ENCODE data around the gene PLCD3.
"Not testable (repeated sequence)": the region's sequence is repeated elsewhere in the genome, so short reads cannot be mapped to it uniquely, and the experiment has no call there.

Gene PLCD3

GRCh38 chr17:45132572-45133463 is 503 bp upstream of the PLCD3 start:
- no peak for DNase-seq

DNA sequence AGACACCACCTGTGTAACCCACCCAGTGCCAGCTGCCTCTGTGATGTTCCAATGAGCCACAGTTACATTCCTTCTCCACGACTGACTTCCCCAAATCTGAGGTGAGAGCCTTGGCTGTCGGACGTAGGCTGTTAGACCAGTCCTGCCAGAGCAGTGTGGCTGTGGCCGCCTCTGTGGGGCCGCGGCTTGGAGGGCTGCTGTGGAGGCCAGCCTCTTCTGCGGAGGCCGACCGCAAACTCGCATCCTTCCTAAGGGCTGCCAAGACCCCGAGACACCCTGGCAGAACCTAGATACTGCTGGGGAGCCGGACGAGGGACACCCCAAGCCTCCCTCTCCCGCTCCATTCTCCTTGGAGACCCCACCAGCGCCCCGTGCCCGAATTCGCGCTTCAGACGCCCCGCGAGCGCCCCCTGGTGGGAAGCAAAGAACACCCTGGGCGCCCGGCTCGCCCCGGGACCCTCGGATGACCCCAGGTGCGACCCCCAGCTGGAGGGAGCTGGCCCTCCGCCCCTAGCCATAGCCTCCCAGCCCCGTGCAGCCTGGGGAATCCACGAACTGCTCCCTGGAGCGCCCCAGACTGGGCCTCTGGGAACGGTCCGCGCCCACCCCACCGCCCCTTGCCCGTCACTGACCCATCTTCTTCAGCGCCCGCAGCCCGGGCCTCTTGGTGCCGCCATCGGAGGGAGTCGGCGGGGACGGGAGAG is 547 bp downstream of the PLCD3 start:
- no peak for DNase-seq

GRCh38 chr17:45130681-45131615 is 1.4 kb downstream of the PLCD3 start:
- no peak for DNase-seq

- DNase-seq = no peak
Observed at GRCh38 chr17:45129940-45130680, 2.2 kb downstream of the PLCD3 start.

GRCh38 chr17:45129426-45129939 is 2.8 kb downstream of the PLCD3 start:
- DNase-seq = no peak

DNA sequence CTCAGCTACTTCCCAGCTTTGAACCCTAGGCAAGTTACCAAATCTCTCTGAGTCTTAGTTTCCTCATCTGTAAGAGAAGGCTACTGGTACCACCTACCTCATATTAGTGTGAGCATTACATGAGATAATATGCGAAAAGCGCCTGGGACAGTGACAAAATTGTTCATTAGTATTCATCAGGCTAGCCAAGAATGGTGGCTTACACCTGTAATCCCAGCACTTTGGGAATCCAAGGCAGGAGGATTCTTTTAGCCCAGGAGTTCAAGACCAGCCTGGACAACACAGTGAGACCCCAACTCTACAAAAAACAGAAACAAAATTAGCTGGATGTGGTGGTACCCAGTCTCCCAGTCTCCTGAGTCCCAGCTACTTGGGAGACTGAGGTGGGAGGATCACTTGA is 3.3 kb downstream of the PLCD3 start:
- DNase-seq = no peak

DNA sequence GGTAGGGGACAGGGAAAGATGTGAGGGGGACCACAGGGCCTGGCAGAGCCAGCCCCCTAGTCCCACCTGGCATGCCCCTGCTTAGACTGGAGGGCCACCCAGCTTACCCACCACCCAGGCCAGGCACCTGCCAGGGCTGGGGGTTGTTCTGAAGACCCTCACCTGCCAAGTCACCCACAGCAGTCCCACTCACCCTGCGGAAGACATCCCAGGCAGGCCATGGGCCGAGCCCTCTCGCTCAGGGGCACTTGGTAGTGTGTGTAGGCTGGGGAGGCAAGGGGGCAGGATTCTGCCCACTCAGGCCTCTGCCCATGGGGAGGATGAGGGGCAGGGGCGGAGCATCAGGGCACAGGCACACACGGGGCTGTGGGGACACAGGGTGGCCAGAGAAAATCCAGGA is 4.0 kb downstream of the PLCD3 start:
- no peak for DNase-seq

- DNase-seq = no peak
Observed at GRCh38 chr17:45127548-45128300, 4.6 kb downstream of the PLCD3 start.

- DNase-seq = no peak
Observed at GRCh38 chr17:45127207-45127547, 5.1 kb downstream of the PLCD3 start.

GRCh38 chr17:45125509-45125908 is 6.8 kb downstream of the PLCD3 start:
- DNase-seq = no peak

GRCh38 chr17:45124797-45125122 is 7.6 kb downstream of the PLCD3 start:
- DNase-seq = not testable (repeated sequence)

DNA sequence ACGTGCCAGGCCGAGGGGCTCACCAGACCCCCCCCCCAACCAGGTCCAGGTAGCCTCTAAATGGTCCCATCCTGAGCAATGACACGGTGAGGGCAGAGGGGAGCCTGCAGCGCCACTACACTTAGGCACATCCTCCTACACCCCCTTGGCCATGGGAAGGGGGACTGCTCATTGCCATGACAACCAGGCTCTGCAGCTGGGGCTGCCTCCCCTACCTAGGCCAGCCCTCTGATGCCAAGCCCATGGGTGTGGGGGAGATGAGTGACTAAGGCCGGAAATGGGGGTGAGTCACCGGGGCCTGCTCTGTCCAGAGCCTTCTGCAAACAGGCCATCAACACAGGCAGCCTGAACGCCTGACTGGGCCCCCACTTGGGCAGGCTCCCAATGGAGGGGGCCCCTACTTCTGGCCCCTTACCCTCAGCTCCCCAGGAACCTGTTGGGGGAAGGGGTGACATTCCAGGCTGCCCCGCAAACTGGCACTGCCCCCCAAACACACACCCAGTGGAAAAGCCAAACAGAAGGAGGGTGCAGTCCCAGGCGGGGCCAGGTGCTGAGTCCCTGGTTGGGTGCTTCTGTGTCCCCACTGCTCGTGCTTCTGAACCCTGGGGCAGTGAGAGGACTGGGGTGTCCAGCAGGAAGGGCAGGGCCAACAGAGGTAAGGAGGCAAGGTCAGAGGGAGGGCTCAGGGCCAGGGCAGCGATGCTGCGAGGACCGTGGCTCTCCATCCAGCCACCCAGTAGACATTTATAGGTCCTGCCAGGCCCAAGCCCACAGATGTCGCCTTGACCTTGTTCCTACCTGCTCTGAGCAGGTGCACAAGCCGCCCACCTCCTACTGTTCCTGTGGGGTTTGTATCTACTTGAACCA is 8.2 kb downstream of the PLCD3 start:
- no peak for DNase-seq

GRCh38 chr17:45123076-45123770 is 9.1 kb downstream of the PLCD3 start:
- DNase-seq = no peak

- no peak for DNase-seq
Observed at GRCh38 chr17:45121055-45121454, 11.3 kb downstream of the PLCD3 start.

DNA sequence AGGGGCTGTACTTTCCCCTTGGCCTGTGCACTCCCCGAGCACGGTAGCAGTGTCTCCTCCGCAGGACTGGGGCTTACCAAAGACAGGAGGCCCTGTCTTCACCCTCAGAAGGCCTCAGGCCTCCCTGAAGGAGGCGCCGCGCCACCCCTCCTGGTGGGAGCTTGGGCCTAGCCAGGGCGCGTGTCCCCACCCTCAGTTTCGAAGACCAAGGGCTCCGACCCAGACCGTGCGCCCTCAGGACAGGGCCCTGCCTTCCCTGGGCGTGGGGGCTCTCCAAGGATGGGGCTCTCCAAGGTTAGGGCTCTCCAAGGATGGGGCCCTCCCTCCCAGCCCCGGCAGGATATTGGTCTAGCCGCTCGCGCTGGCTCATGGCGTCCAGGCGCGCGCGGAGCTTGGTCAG is 11.8 kb downstream of the PLCD3 start:
- DNase-seq = no peak

DNA sequence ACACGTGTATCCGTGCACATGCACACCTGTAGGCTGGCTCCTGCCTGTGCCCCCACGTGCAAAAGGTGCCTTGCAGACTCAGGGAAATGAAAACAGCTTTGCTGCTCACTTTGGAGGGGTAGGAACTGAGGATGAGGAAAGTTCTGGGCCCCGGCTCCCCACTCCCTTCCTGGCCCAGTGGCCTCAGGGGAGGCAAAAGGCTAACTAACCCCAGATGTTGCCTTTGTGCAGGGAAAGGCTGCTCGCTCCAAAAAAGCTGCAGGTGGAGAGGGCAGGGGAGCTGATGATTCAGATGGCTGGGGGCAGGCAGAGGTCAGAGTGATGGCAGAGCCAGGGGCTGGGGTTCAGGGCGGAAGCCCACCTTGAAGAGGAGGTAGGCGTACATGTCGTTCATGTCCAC is 12.4 kb downstream of the PLCD3 start:
- DNase-seq = no peak

DNA sequence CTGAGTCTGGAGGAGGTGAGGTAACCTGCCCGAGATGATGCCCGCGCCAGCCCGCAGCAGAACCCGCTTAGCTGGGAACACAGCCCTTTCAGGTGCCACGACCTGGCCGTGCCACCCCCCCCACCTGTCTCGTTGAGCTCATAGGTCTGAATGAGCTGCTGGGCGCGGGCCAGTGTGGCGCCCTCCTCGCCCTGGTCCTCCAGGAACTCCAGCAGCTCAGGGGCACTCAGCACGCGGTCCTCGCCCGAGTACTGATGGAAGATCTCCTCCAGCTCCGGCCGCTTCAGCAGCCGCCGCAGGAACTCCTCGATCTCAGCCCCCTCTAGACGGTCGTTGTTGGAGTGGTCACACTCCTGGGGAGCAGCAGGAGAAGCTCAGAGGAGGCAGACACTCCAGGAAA is 13.6 kb downstream of the PLCD3 start:
- no peak for DNase-seq

DNA sequence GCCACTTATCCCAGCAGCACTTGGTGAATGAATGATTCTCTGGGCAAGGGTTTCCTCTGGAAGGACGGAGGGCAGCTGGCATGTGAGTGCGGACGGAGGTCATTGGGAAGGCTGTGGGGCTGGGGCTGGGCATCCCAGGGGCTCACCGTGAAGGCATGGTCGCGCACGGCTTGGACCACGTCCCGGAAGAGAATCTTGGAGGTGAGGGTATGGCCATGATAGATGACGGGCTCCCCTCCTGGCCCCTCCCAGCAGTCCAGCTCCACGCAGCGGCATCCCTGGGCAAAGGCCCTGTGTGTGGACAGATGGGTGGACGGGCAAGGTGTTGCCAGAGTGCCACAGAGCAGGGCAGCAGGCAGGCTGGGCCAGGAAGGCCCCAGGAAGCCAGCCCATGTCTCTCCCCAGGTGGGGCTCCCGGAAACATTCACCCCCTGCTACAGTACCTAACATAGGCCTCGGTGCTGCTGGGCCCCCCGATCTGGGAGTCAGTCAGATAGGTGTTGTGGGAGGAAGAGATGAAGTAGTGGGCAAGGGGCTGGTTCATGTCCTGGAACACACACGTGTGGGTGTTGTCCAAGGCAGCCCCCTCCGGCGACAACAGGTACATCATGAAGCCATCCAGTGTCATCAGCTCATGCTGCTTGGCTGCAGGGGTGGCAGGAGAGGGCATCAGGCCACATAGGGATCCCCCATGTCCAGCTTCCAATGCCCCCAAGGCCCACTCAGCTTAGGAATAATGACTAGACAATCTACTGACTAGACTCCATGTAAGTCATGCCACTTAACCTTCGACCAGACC is 14.3 kb downstream of the PLCD3 start:
- DNase-seq = no peak

DNA sequence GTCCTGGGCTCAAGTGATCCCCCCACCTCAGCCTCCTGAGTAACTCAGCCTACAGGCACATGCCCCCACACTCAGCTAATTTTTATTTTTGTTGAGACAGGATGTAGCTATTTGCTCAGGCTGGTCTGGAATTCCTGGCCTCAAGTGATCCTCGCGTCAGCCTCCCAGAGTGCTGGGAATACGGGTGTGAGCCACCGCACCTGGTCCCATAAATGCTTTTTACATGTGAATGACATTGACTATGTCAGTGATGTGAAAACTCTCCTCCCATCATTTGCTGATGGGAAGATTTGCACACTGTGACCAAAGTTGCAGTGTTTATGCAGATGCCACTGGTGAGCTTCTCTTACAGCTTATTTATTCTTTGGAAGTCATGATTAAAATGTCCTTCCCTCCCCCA is 15.0 kb downstream of the PLCD3 start:
- DNase-seq = no peak

All from NCI-H1417 treated with DMSO at 0.1 percent for 48 hours (cell line).